Hematopoietic multipotent progenitor cell treated with erythropoietin and hydrocortisone succinate and interleukin-3 and kit ligand, for 17 days (in vitro differentiated cells): Measurements from ENCODE around the gene KIF5A.

Experiments
- DNase-seq: peaks from one replicate; pipeline ENCODE4 v3.0.0-alpha.2; 2015; ENCODE audit warnings: low spot score

Gene KIF5A

GRCh38 chr12:57520053-57520818 lies 29.6 kb upstream of the KIF5A start, which contains the start of gene DDIT3:
Gene DDIT3, minus strand, starts transcription at chr12:57520514. Its CDS starts 3,108 bp downstream, at chr12:57517406.
- DNase-seq = peak; percentile 99

- no peak for DNase-seq
These were observed 28.3 kb upstream of the KIF5A start for GRCh38 chr12:57521525-57522010.

- peak; percentile 97 for DNase-seq
These were observed 27.6 kb upstream of the KIF5A start, which contains the start of gene MBD6 for GRCh38 chr12:57522011-57522886. Gene MBD6, plus strand, starts transcription at chr12:57522824. Its CDS starts 1,480 bp downstream, at chr12:57524304.

DNA sequence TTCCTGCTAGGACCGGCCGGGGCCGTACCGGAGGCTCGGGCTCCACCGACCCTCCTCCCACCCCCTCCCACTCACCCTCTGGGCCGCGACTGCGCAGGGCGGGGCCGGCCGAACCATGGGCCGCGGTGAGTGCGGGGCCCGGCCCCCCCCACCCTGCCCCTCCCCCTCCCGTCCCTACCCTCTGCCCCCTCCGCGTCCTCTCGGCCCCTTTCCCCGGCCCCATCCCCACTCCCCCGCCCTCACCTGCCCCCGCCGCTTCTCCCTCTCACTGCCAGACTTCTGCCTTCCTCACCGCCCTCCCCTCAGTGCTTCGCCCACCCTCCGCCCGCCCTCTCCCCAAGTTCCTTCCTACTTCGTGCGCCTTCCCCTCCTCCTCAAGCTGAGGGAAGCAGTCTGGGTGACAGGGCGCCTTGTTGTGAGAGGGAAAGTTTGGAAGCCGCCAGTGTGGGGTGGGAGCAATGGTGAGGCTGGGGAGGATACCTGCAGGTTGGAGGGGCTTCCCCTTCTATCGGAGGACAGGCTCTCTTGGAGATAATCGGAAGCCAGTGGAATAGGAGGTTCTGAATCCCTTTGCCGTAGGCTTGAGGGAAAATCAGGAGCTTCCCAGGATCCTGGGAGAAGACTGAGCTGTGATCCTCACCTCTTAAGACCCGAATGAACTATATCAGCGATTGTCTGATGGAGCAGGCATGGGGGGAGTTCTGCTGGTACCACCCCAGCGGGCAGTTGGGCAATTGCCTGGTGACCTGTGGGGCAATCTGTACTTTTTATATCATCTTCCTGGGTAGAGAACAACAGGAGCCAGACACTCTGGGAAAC lies 26.7 kb upstream of the KIF5A start:
- DNase-seq = peak; percentile 74

DNA sequence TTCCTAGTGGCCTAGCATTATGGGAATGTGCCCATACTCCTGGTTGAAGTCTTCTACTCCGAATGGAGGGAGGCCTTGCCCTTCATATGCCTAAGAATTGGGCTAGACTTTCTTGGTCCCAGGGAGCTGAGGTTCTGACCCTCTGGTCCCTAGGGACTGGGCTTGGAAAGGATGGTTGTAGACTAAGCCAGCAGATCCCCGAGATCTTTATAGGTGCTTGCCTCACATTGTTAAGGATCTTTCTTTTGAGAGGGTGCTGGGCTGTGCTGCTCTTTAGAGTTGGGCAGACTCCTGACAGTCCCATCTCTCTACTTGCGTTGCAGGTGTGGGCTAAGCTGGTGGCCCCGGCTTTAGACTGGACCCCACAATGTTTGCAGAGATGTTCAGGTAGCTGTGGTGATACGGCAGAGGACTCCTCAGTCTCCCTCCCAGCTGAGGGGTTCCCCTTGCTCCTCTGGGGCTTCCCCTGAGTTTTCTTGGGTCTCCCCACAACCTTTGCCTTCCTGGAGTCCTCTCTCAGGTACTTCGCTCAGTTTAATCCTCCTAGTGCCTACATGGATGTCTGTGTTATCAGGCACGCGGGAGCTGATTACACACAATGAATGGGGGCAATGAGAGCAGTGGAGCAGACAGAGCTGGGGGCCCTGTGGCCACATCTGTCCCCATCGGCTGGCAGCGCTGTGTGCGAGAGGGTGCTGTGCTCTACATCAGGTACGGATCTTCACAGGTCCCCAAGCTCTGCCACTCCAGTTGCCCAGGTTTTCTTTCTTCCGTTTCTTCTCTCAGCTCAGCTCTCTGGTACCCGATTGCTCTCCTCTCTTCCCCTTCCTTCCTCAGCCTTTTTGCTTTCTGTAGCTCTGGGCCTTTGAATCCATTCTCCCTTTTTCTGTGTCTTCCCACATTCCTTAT lies 25.9 kb upstream of the KIF5A start:
- DNase-seq = no peak

DNA sequence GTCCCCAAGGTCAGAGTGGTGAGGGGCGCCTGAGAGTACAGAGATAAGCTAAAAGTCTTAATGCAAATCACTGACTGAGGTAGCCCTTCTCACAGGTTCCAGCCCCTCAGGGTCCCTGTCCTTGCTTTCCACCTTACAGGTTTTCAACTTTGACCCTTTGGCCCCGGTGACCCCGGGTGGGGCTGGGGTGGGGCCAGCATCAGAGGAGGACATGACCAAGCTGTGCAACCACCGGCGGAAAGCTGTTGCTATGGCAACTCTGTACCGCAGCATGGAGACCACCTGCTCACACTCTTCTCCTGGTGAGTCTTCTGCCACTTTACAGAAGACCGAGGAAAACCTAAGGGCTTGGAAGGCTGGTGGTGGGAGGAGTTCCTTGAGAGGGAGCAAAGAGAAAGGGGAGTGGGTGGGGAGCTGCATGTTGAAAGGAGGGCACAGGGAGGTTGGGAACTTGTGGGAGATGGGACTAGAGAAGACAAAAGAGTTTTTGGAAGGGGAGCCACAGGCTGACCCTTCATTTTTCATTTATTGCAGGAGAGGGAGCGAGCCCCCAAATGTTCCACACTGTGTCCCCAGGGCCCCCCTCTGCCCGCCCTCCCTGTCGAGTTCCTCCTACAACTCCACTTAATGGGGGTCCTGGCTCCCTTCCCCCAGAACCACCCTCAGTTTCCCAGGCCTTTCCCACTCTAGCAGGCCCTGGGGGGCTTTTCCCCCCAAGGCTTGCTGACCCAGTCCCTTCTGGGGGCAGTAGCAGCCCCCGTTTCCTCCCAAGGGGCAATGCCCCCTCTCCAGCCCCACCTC lies 24.8 kb upstream of the KIF5A start:
- no peak for DNase-seq

GRCh38 chr12:57525615-57526383 lies 24.0 kb upstream of the KIF5A start:
- DNase-seq = no peak

GRCh38 chr12:57526477-57527126 lies 23.2 kb upstream of the KIF5A start:
- DNase-seq = no peak

GRCh38 chr12:57527184-57527583 lies 22.7 kb upstream of the KIF5A start:
- no peak for DNase-seq

DNA sequence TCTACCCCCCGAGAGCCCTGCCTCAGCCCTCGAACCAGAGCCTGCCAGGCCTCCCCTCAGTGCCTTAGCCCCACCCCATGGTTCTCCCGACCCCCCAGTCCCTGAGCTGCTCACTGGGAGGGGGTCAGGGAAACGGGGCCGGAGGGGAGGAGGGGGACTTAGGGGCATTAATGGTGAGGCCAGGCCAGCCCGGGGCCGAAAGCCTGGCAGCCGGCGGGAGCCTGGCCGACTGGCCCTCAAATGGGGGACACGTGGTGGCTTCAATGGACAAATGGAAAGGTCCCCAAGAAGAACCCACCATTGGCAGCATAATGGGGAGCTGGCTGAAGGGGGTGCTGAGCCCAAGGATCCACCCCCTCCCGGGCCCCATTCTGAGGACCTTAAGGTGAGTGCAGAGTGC lies 21.7 kb upstream of the KIF5A start:
- DNase-seq = no peak

DNA sequence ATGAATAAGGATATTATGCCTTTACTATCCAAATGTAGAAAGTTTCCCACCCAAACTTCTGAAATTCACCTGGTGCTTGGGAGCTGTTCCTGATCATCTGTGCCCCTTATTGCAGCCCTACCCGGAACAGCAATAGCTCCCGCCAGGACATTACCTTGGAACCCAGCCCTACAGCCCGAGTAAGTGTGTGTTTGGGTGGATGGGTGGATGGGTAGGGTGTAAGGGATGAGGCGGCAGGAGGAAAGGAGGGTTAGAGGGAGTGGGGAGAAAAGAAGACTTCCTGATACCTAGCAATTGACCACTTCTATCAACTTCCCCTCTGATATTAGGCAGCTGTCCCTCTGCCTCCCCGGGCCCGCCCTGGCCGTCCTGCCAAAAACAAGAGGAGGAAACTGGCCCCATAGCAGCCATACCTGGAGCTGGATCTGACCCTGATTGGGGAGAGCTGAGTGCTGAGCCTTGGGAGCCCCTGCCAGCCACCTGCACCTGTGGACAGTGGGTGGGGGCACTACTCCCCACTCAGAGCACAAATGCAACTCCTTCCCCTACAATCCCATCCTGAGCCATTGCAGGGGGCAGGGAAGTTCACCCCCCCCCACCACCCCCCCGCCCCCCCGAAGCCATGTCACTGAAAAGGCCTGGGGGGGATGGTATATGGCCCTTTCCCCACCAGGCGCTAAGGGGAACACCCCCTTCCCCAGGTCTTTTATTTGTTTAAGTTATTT lies 20.9 kb upstream of the KIF5A start:
- DNase-seq = no peak

DNA sequence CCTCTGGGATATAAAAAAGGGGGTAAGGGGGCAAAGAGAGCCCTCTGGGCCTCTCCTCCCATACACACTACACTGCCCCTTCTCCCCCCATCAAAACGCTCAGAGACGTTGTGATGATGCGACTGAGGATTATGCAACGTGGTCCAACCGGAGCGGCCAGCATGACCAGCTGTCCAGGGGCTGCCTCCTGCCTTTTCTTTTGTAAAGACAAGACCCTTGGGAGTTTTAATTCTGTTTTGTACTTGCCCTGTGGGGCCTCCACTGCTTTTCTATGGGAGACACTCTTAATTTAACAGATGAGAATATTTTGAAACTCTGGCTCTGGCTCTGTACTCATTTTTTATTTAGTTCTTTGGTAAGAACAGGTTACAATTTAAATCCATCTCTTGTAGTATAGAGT lies 20.0 kb upstream of the KIF5A start:
- no peak for DNase-seq

- DNase-seq = no peak
These were observed 19.3 kb upstream of the KIF5A start for GRCh38 chr12:57530396-57531142.

DNA sequence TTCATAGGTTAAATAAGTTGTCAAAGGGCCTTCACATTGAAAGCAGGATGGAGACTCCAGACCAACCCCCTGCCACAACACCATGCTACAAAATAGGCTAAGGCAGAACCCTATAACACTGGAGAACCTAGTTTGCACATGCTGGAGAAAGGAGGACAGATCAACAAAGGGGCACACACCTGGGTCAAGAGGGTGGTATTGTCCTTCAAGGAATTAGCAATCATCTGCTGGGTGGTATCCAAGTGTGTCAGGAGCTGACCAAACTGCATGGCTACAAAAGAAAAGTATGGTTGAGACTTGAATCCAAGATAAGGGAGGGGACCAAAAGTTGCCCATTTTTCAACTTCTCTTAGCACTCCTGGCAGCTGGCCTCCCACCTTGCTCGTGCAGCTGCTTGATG lies 18.0 kb upstream of the KIF5A start:
- no peak for DNase-seq

- DNase-seq = no peak
These were observed 16.7 kb upstream of the KIF5A start for GRCh38 chr12:57533108-57533507.

GRCh38 chr12:57534250-57534649 lies 15.6 kb upstream of the KIF5A start:
- no peak for DNase-seq

DNA sequence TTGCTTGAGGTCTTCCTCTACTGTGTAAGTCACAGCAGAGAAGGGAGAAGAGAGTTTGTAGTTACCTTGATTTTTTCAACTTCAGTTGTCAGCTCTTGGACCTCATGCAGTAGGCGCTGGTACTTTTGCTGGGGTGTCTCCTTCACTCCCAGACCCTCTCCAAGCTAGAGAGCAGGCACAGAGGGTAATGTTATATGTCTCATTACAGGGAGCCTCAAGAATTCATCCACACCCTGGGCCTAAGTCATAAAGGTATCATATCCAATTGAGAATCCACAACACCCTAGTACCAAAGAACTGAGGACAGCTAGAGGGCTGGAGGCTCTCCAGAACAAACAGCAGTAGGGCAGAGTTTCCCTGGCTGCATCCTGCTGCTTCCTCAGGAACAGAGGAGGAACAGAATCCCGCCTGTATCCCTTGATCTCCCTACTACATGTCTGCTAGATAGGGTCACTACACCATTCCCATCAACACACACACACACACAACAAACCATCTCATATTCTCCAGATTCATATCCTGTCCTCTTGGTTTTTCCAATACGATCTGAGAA lies 14.8 kb upstream of the KIF5A start:
- DNase-seq = no peak
